Amniotic epithelial cell (primary cell): ENCODE data around the gene AHCYL1.

Experiments
- DNase-seq: peaks from one replicate; pipeline ENCODE4 v3.0.0-alpha.2; 2010; ENCODE audit warnings: low read depth

The AHCYL1 gene

GRCh38 chr1:110063781-110064180 lies 79.2 kb downstream of the AHCYL1 start:
- no peak for DNase-seq

- DNase-seq, result no peak
Observed at GRCh38 chr1:110064576-110065337, 80.2 kb downstream of the AHCYL1 start.

GRCh38 chr1:110065841-110066240 lies 81.3 kb downstream of the AHCYL1 start:
- DNase-seq, result no peak

GRCh38 chr1:110067479-110067892 lies 82.9 kb downstream of the AHCYL1 start:
- no peak for DNase-seq

GRCh38 chr1:110067893-110068645 lies 83.5 kb downstream of the AHCYL1 start:
- DNase-seq, result no peak

GRCh38 chr1:110068646-110069403 lies 84.3 kb downstream of the AHCYL1 start:
- DNase-seq, result no peak

- no peak for DNase-seq
Observed at GRCh38 chr1:110069404-110070281, 85.1 kb downstream of the AHCYL1 start.

GRCh38 chr1:110070282-110070669 lies 85.7 kb downstream of the AHCYL1 start:
- DNase-seq, result no peak

- DNase-seq, result no peak
Observed at GRCh38 chr1:110070671-110071242, 86.2 kb downstream of the AHCYL1 start, which contains the start of gene ALX3. ALX3 (minus strand) TSS chr1:110070672; CDS start chr1:110070612, 60 bp downstream.
